H1 (cell line): ENCODE results near the gene PLA2G4E. TPM values are rescaled to one million over a fixed set of nuclear protein-coding genes. Genes with fewer than 3 reads are reported as not detected.

ENCODE experiments used
- CTCF ChIA-PET: fragments of 300-600 bp; sonication (Branson Sonifier 250); formaldehyde crosslinking; loops from one replicate; lab custom pipeline; 2021; ENCODE audit not compliant: partially characterized antibody; lab: Charles Lee
- POLR2A ChIA-PET: fragments of 300-600 bp; sonication (Branson Sonifier 250); formaldehyde crosslinking; loops from one replicate; lab custom pipeline; 2021; ENCODE audit warnings: inconsistent platforms; ENCODE audit not compliant: partially characterized antibody; lab: Charles Lee
- DNase-seq, 2 experiments: peaks; one replicate each; pipeline versions ENCODE4 v3.0.0 to v3.0.0-alpha.2; 2010 to 2022; ENCODE audit warnings: low spot score in 2 of 2, low read depth in 1 of 2, mixed read lengths in 1 of 2
- FAIRE-seq: peaks from 2 replicates; lab custom pipeline; 2011; peaks lifted over from hg19 to GRCh38; lab: Jason Lieb, UNC
- H2AFZ ChIP-seq: 2 replicates; pipeline ENCODE4 v1.8.1; 2012; ENCODE audit warnings: low read length, inconsistent platforms
- H2AK5ac ChIP-seq: 2 replicates; pipeline ENCODE4 v1.6.1; 2013; ENCODE audit warnings: low read depth, low read length
- H2BK120ac ChIP-seq: replicated peaks from 2 replicates; pipeline ENCODE3; 2013; ENCODE audit warnings: low read depth, low read length, inconsistent platforms
- H2BK12ac ChIP-seq: 2 replicates; pipeline ENCODE4 v1.6.1; 2013; ENCODE audit warnings: low read depth, low read length
- H2BK15ac ChIP-seq: 2 replicates; pipeline ENCODE4 v1.6.1; 2013; ENCODE audit warnings: low read length
- H2BK20ac ChIP-seq: 2 replicates; pipeline ENCODE4 v1.6.1; 2013; ENCODE audit warnings: low read length
- H2BK5ac ChIP-seq: 2 replicates; pipeline ENCODE4 v1.6.1; 2013; ENCODE audit warnings: low read depth, low read length
- H3K14ac ChIP-seq: 2 replicates; pipeline ENCODE4 v1.6.1; 2013; ENCODE audit warnings: inconsistent platforms; ENCODE audit not compliant: insufficient read length
- H3K18ac ChIP-seq: 2 replicates; pipeline ENCODE4 v1.6.1; 2013; ENCODE audit warnings: low read length; ENCODE audit errors: extremely low read depth
- H3K23ac ChIP-seq: 2 replicates; pipeline ENCODE4 v1.6.1; 2013; ENCODE audit warnings: inconsistent platforms; ENCODE audit not compliant: insufficient read length
- H3K23me2 ChIP-seq: 2 replicates; pipeline ENCODE4 v1.6.1; 2013; ENCODE audit warnings: low read depth, low read length
- H3K27ac ChIP-seq: 2 replicates; pipeline ENCODE4 v1.6.1; 2011; ENCODE audit warnings: low read depth, low read length, inconsistent platforms
- H3K27me3 ChIP-seq, 4 experiments: replicated peaks in 1 of 4; 1 replicate in 1 of 4; 2 replicates in 3 of 4; pipeline versions ENCODE4 v1.6.1 to v1.8.1; 2011 to 2013; ENCODE audit warnings: low read length in 3 of 4, mild to moderate bottlenecking in 3 of 4, inconsistent platforms in 2 of 4, mixed read lengths in 2 of 4, moderate library complexity in 1 of 4; ENCODE audit not compliant: control insufficient read depth in 3 of 4, insufficient read depth in 3 of 4; ENCODE audit errors: extremely low read depth in 1 of 4
- H3K36me3 ChIP-seq, 4 experiments: 2 replicates each; pipeline versions ENCODE4 v1.6.1 to v1.8.1; 2011 to 2013; ENCODE audit warnings: mild to moderate bottlenecking in 4 of 4, low read length in 3 of 4, moderate library complexity in 2 of 4, control low read depth in 1 of 4, inconsistent platforms in 1 of 4; ENCODE audit not compliant: insufficient read depth in 4 of 4, control insufficient read depth in 2 of 4
- H3K4ac ChIP-seq: replicated peaks from 2 replicates; pipeline ENCODE3; 2013; ENCODE audit warnings: low read length, low read depth, mixed read lengths, inconsistent platforms; ENCODE audit not compliant: insufficient read length
- H3K4me1 ChIP-seq, 4 experiments: replicated peaks in 1 of 4; 1 replicate in 1 of 4; 2 replicates in 3 of 4; pipeline versions ENCODE4 v1.6.1 to v1.8.1; 2011 to 2013; ENCODE audit warnings: low read length in 3 of 4, inconsistent platforms in 2 of 4, mixed read lengths in 1 of 4; ENCODE audit not compliant: insufficient read depth in 4 of 4, control insufficient read depth in 3 of 4
- H3K4me2 ChIP-seq, 2 experiments: 2 replicates each; pipeline versions ENCODE4 v1.6.1 to v1.8.1; 2011 to 2013; ENCODE audit warnings: low read depth in 2 of 2, low read length in 2 of 2, control low read depth in 1 of 2, inconsistent platforms in 1 of 2, mild to moderate bottlenecking in 1 of 2; ENCODE audit not compliant: insufficient read depth in 1 of 2
- H3K4me3 ChIP-seq, 4 experiments: fragments of 200-600, 300-600 bp in 1 of 4; sonication (generic), shearing (Covaris generic), sonication (Bioruptor Twin) in 1 of 4; 2 replicates each; pipeline versions ENCODE4 v1.5.1 to v1.8.1; 2011 to 2016; ENCODE audit warnings: low read length in 4 of 4, low read depth in 3 of 4, control low read depth in 2 of 4, inconsistent platforms in 2 of 4, mild to moderate bottlenecking in 2 of 4, mixed read lengths in 1 of 4, moderate library complexity in 1 of 4; ENCODE audit not compliant: insufficient read depth in 2 of 4; ENCODE audit errors: extremely low read depth in 1 of 4
- H3K56ac ChIP-seq: replicated peaks from 2 replicates; pipeline ENCODE3; 2013; ENCODE audit warnings: low read depth, mild to moderate bottlenecking, mixed read lengths, low read length, inconsistent platforms; ENCODE audit not compliant: insufficient read length
- H3K79me1 ChIP-seq: 2 replicates; pipeline ENCODE4 v1.6.1; 2013; ENCODE audit warnings: low read depth, low read length, control low read depth
- H3K79me2 ChIP-seq, 2 experiments: 2 replicates each; pipeline versions ENCODE4 v1.6.1 to v1.8.1; 2012 to 2013; ENCODE audit warnings: low read length in 2 of 2, mild to moderate bottlenecking in 2 of 2, inconsistent platforms in 1 of 2; ENCODE audit not compliant: insufficient read depth in 2 of 2, control insufficient read depth in 1 of 2
- H3K9ac ChIP-seq, 4 experiments: replicated peaks in 1 of 4; 1 replicate in 1 of 4; 2 replicates in 3 of 4; pipeline versions ENCODE4 v1.6.1 to v1.8.1; 2011 to 2013; ENCODE audit warnings: low read depth in 3 of 4, low read length in 3 of 4, control low read depth in 2 of 4, mild to moderate bottlenecking in 2 of 4, moderate library complexity in 2 of 4, inconsistent platforms in 1 of 4; ENCODE audit errors: extremely low read depth in 1 of 4
- H3K9me3 ChIP-seq, 2 experiments: 2 replicates each; pipeline versions ENCODE4 v1.6.1 to v1.8.1; 2012 to 2013; ENCODE audit warnings: mild to moderate bottlenecking in 2 of 2, moderate library complexity in 2 of 2, control low read depth in 1 of 2, inconsistent platforms in 1 of 2, low read depth in 1 of 2, low read length in 1 of 2, mixed read lengths in 1 of 2; ENCODE audit not compliant: insufficient read depth in 2 of 2
- H4K20me1 ChIP-seq, 2 experiments: replicated peaks in 1 of 2; 2 replicates each; pipeline versions ENCODE3 to v1.8.1; 2011 to 2013; ENCODE audit warnings: inconsistent platforms in 2 of 2, low read length in 2 of 2, mild to moderate bottlenecking in 1 of 2; ENCODE audit not compliant: insufficient read depth in 2 of 2, control insufficient read depth in 1 of 2
- H4K5ac ChIP-seq: 2 replicates; pipeline ENCODE4 v1.6.1; 2013; ENCODE audit warnings: low read length, low read depth, mixed read lengths, inconsistent platforms; ENCODE audit not compliant: insufficient read length
- H4K8ac ChIP-seq: 2 replicates; pipeline ENCODE4 v1.8.0; 2013; ENCODE audit warnings: mild to moderate bottlenecking, moderate library complexity, low read length, inconsistent platforms; ENCODE audit not compliant: insufficient read depth; ENCODE audit errors: extremely low read depth
- H4K91ac ChIP-seq: replicated peaks from 2 replicates; pipeline ENCODE3; 2013; ENCODE audit warnings: low read length, mixed read lengths, inconsistent platforms; ENCODE audit not compliant: insufficient read length
- BRCA1 ChIP-seq: IDR thresholded peaks from 2 replicates; pipeline ENCODE4 v1.6.1; 2012; ENCODE audit warnings: low read depth, low read length, improper control_type of control experiment
- CBX8 ChIP-seq: fragments of 300-800, 300-1000 bp; sonication (generic); IDR thresholded peaks from 2 replicates; pipeline ENCODE4 v1.7.1; 2016; ENCODE audit warnings: low read depth, low read length, borderline replicate concordance
- JUN ChIP-seq: IDR thresholded peaks from 2 replicates; pipeline ENCODE4 v1.6.1; 2011; ENCODE audit warnings: low read depth, mild to moderate bottlenecking, improper control_type of control experiment, low read length
- TAF1 ChIP-seq: IDR thresholded peaks from 2 replicates; pipeline ENCODE4 v1.6.1; 2011; ENCODE audit warnings: mild to moderate bottlenecking, low read depth, low read length
- TEAD4 ChIP-seq: IDR thresholded peaks from 2 replicates; pipeline ENCODE4 v1.6.1; 2012; ENCODE audit warnings: low read depth, low read length, inconsistent platforms, mixed read lengths
- WGBS, 2 experiments: shearing (Covaris generic) in 1 of 2; methylation state at CpG; one replicate each; pipeline versions ENCODE4 v1.1.6 to v1.1.7; 2013 to 2015; ENCODE audit warnings: low lambda C conversion rate in 2 of 2, mixed read lengths in 2 of 2, inconsistent platforms in 1 of 2, low coverage in 1 of 2, missing lambda C conversion rate in 1 of 2; ENCODE audit not compliant: insufficient replicate concordance in 2 of 2, insufficient coverage in 1 of 2, insufficient read length in 1 of 2; ENCODE audit errors: extremely low coverage in 1 of 2, missing lambda C conversion rate in 1 of 2; 5-methylcytosine and 5-hydroxymethylcytosine counted together
- polyA plus RNA-seq, 7 experiments: library from polyadenylated mRNA; depleted of rRNA in 3 of 7; stranded (reverse) in 5 of 7; unstranded in 2 of 7; fragments of >200 nt in 5 of 7; fragments of 200-250 nt in 2 of 7; gene quantifications; 1 replicate in 5 of 7; 2 replicates in 1 of 7; 4 replicates in 1 of 7; pipeline versions ENCODE4 v1.2.1 to v1.2.3, GENCODE V29; 2011 to 2013; ENCODE audit warnings: missing spikeins in 2 of 7, mixed read lengths in 2 of 7
- total RNA-seq: library from RNA; stranded (reverse); fragmentation: NEBNext Ultra II Directional; extraction: Animal tissue kit (Norgen Biotek cat#: 25700); gene quantifications from 2 replicates; pipeline ENCODE4 v1.2.1, GENCODE V29; 2021

Gene PLA2G4E
- total and polyA plus RNA-seq, 2 of the 8 experiments (the other 6 are each of a cell fraction or from before 2014, with no cell fraction given): 0.03 TPM; not detected in 1

DNA sequence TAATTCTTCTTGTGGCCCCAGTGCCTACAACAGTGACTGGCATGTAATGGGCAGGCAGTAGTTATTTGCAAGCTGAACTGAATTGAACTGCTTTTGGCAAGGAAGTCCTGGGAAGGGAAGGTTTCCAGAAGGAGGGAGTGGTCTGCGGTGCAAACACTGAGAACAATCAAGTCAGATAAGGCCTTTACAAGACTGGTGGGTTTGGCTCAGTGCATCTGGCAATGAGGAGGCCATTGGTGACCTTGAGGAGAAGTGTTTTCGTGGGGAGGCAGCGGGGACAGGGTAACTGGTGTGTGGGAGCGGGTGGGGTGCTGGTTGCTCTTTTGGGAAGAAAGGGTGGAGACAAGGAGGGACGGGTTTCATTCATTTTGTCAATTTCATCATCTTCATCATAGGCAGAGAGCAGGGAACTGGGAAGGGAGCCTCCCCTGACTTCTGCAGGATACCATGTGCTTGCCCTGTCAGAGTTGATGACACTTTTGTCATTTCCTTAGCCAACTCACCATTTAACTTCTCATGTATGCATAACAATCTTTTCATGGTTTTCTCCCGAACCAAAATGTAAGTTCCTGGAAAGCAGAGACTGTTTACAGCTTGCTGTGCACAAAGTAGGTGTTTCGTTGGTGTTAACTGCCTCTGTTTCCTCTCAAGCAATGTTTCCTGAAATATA, 40.1 kb downstream of the PLA2G4E start:
- ChIA-PET CTCF (interaction anchor here (1.2 to 16.4 kb wide), 6 partner anchors 8 to 158 kb away, joined by 4 to 252 read pairs (median 19); partner anchors contain the start of gene EHD4), POLR2A (interaction anchor here (0.7 kb wide), 1 partner anchor 8 kb away, joined by 3 read pairs; the partner anchor contains the start of gene EHD4)
- Histone ChIP-seq H3K27ac (no peak overlapping the region), H4K8ac (no peak overlapping the region), H3K79me1 (no peaks in the 10 kb centered on the region), H3K4me1 (no peaks in the 10 kb centered on the region; a peak in 1 of 7 replicates), H3K9ac (no peak overlapping the region), H3K9me3 (no peaks in the 10 kb centered on the region), H2BK120ac (no peak overlapping the region), H2BK12ac (no peak overlapping the region), H3K18ac (no peak overlapping the region), H3K36me3 (no peaks in the 10 kb centered on the region), H4K91ac (no peak overlapping the region), H4K5ac (no peak overlapping the region), H3K4me3 (no peak overlapping the region), H2BK5ac (no peak overlapping the region), H3K14ac (no peak overlapping the region), H2AFZ (no peak overlapping the region), H3K27me3 (no peaks in the 10 kb centered on the region; a peak in 1 of 7 replicates), H3K79me2 (no peaks in the 10 kb centered on the region), H3K23me2 (no peaks in the 10 kb centered on the region), H2BK15ac (no peak overlapping the region), H2BK20ac (no peak overlapping the region), H3K56ac (no peak overlapping the region), H3K23ac (no peak overlapping the region), H3K4ac (no peak overlapping the region), H2AK5ac (no peak overlapping the region), H4K20me1 (no peaks in the 10 kb centered on the region), H3K4me2 (no peak overlapping the region)
- FAIRE-seq (no peak), DNase-seq (no peak)
- 88% methylated on average over 7 of the region's 7 CpGs; no CpG with 5 or more reads in 1 of the 2 experiments for WGBS, 2 experiments
- TF ChIP-seq BRCA1 (no peak), JUN (no peak), TEAD4 (no peak), TAF1 (no peak), CBX8 (no peak)
